BLaER1 treated with 17β-estradiol and CSF1 and Interleukin-3, amounts not matched to agents 10 nM and 100 nM (cell line): ENCODE data around the gene KLK13.

Experiments
- H3K27ac ChIP-seq, 11 experiments: shearing (Covaris generic); formaldehyde crosslinking; 2 replicates each; pipeline ENCODE4 v1.8.1; 2022
- H3K27me3 ChIP-seq, 11 experiments: shearing (Covaris generic); formaldehyde crosslinking; 2 replicates each; pipeline ENCODE4 v1.8.1; 2022
- H3K36me3 ChIP-seq, 11 experiments: shearing (Covaris generic); formaldehyde crosslinking; 2 replicates each; pipeline ENCODE4 v1.8.1; 2022
- H3K4me1 ChIP-seq, 10 experiments: shearing (Covaris generic); formaldehyde crosslinking; 2 replicates each; pipeline ENCODE4 v1.8.1; 2022
- H3K4me2 ChIP-seq, 11 experiments: shearing (Covaris generic); formaldehyde crosslinking; 2 replicates each; pipeline ENCODE4 v1.8.1; 2022
- H3K4me3 ChIP-seq, 10 experiments: shearing (Covaris generic); formaldehyde crosslinking; 2 replicates each; pipeline ENCODE4 v1.8.1; 2022
- H3K9ac ChIP-seq, 11 experiments: shearing (Covaris generic); formaldehyde crosslinking; 2 replicates each; pipeline ENCODE4 v1.8.1; 2022
- H3K9me3 ChIP-seq, 11 experiments: shearing (Covaris generic); formaldehyde crosslinking; replicated peaks in 1 of 11; 2 replicates each; pipeline ENCODE4 v1.8.1; 2022
- H4K20me1 ChIP-seq, 11 experiments: shearing (Covaris generic); formaldehyde crosslinking; 2 replicates each; pipeline ENCODE4 v1.8.1; 2022
- Cebpa-rat ChIP-seq, 11 experiments: shearing (Covaris generic); IDR thresholded peaks; 2 replicates each; pipeline ENCODE4 v1.8.1; 2022

The KLK13 gene

DNA sequence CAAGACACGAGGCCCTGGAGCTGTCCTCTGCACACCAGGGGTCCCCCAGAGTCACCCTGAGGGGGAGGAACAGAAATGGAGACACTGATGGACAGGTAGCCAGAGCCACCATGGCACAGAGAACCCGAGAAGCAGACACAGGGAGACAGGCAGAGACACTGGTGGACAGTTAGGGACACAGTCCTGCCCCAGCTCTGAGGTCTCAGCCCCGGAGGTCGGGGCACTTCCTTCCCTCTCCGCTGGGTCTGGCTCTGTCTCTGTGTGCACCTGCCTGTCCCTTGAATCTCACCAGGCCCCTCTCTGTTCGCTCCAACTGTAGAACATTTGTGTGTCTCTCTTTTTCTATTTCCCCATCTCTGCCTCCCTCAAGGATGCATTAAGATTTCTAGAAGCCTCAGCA lies 13.2 kb upstream of the KLK13 start:
- Histone ChIP-seq H3K9ac (no peak overlapping the region), H4K20me1 (no peaks in the 10 kb centered on the region; a peak in 1 of 22 replicates), H3K27me3 (no peaks in the 10 kb centered on the region), H3K9me3 (peaks cover 15 to 20% (median 19%) of the 10 kb centered on the region in 11 experiments), H3K36me3 (peaks cover 5 to 41% (median 16%) of the 10 kb centered on the region in 11 experiments; a peak in 11 of 22 replicates), H3K4me3 (no peak overlapping the region), H3K4me2 (no peak overlapping the region), H3K27ac (no peak overlapping the region), H3K4me1 (no peaks in the 10 kb centered on the region)
- no peak for TF ChIP-seq Cebpa-rat (IDR thresholded peaks at IDR 0.05)

DNA sequence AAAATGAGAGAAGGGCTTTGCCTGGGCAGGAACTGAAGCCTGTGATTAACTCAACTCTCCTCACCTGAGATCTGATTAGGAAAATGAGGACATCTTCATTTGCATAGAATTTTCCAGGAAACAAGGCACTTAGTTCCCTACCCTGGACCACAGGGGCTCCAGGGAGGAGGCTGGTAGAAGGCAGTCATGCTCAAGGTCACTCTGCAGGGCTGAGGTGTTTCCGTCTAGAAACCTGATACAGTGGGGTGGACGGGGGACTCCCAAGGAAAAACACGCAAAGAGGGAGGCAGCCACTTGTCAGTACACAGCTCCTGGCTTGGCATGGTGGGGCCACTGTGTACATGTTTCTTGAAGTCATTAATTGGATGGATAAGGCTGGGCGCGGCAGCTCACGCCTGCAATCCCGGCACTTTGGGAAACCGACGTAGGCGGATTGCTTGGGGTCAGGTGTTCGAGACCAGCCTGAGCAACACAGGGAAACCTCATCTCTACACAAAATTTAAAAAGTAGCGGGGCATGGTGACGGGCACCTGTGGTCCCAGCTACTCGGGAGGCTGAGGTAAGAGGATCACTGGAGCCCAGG lies 11.8 kb upstream of the KLK13 start:
- TF ChIP-seq Cebpa-rat (IDR thresholded peaks at IDR 0.05) = no peak
- no peaks in the 10 kb centered on the region for H3K27me3 ChIP-seq

DNA sequence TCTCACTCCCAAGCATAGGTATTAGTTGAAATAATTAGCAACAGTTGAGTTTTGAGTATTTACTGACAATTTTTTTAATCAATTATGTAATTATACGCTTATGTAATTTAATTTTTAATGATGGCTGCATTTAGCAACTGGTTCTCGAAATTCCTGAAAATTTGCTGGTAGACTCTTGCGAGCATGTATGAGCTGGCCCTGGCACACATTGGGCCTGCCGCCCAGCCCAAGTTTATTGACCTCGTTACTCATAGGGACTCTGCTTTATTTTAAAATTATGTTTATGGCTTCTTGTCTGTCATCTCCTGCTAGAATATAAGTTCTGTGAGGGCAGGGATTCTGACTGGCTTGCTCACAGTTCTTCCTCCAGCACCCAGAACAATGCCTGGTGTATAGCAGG lies 11.1 kb upstream of the KLK13 start:
- Histone ChIP-seq H3K9ac (no peak overlapping the region), H4K20me1 (no peaks in the 10 kb centered on the region), H3K27me3 (no peaks in the 10 kb centered on the region), H3K4me2 (no peak overlapping the region), H3K27ac (no peak overlapping the region), H3K4me3 (no peak overlapping the region), H3K36me3 (peaks cover under 1 to 23% (median 9%) of the 10 kb centered on the region in 11 experiments; a peak in 8 of 22 replicates), H3K9me3 (peaks cover 18 to 25% (median 23%) of the 10 kb centered on the region in 11 experiments), H3K4me1 (no peaks in the 10 kb centered on the region)
- no peak for TF ChIP-seq Cebpa-rat (IDR thresholded peaks at IDR 0.05)

More for the DNA sequence above, 11.8 kb upstream of the KLK13 start:
- Histone ChIP-seq H3K4me1 (no peaks in the 10 kb centered on the region), H4K20me1 (no peaks in the 10 kb centered on the region; a peak in 1 of 22 replicates), H3K36me3 (peaks cover 5 to 31% (median 16%) of the 10 kb centered on the region in 11 experiments; a peak in 11 of 22 replicates), H3K9me3 (peaks cover 18 to 25% (median 23%) of the 10 kb centered on the region in 11 experiments), H3K27ac (no peak overlapping the region), H3K4me3 (no peak overlapping the region), H3K9ac (no peak overlapping the region), H3K4me2 (no peak overlapping the region)

DNA sequence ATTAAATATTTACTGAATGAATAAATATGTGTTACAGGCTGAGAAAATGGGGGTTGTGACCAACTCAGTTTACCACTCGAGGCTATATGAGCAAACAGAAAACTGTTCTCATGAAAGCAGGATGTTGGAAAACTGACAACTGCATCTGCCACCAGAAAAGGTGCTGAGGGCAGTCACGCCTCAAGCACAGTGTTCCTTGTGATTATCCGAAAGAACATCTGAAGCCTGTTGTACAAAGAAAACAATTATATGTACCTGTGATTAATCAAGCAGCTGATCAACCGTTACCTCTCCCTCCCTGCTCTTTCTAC lies 6.2 kb upstream of the KLK13 start:
- no peak overlapping the region for H3K27ac ChIP-seq
- no peak overlapping the region for H3K4me3 ChIP-seq
- no peak overlapping the region for H3K4me2 ChIP-seq
- H3K4me1 ChIP-seq = no peaks in the 10 kb centered on the region
- H3K9me3 ChIP-seq = peaks cover 18 to 25% (median 23%) of the 10 kb centered on the region in 11 experiments
- no peaks in the 10 kb centered on the region for H3K27me3 ChIP-seq
- no peak overlapping the region for H3K9ac ChIP-seq
- no peaks in the 10 kb centered on the region for H3K36me3 ChIP-seq
- TF ChIP-seq Cebpa-rat (IDR thresholded peaks at IDR 0.05) = no peak
- H4K20me1 ChIP-seq = no peaks in the 10 kb centered on the region

DNA sequence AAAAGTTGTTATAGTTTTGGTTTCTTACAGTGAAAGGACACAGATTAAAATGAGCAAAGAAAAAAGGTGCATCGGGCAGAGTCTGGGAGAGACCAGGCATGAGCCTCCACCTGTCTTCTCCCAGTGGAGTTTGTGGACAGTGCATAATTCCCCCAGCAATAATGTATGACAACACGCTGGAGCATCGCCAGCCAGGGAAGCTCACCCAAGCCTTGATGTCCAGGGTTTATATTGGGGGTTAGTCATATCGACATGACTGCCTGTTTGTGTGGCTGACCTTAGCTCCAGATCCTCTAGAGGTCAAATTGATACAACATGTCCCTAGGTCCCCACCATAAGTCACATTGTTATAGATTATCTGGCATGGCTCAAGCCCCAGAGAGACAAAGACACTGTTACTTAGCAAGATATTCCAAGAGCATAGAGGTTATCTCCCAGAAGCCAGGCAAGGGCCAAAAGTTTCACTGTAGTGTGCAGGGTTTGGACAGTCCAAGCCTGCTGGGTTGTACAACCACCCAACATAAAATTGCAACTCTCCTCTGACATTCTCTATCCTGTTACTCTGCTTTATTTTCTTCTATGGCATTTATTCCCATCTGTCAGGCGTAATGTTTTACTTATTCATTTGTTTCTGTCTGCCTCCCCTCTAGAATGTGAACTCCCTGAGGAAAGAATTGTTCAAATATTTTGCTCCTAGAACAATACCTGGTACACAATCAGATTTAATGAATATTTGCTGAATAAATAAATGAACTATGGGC lies 5.6 kb upstream of the KLK13 start:
- H3K36me3 ChIP-seq = no peaks in the 10 kb centered on the region
- H3K27me3 ChIP-seq = no peaks in the 10 kb centered on the region
- no peak for TF ChIP-seq Cebpa-rat (IDR thresholded peaks at IDR 0.05)
- no peak overlapping the region for H3K27ac ChIP-seq
- H3K4me2 ChIP-seq = no peak overlapping the region
- H3K4me3 ChIP-seq = no peak overlapping the region
- H3K9me3 ChIP-seq = peaks cover 18 to 25% (median 23%) of the 10 kb centered on the region in 11 experiments
- H3K9ac ChIP-seq = no peak overlapping the region
- no peaks in the 10 kb centered on the region for H3K4me1 ChIP-seq
- H4K20me1 ChIP-seq = no peaks in the 10 kb centered on the region

DNA sequence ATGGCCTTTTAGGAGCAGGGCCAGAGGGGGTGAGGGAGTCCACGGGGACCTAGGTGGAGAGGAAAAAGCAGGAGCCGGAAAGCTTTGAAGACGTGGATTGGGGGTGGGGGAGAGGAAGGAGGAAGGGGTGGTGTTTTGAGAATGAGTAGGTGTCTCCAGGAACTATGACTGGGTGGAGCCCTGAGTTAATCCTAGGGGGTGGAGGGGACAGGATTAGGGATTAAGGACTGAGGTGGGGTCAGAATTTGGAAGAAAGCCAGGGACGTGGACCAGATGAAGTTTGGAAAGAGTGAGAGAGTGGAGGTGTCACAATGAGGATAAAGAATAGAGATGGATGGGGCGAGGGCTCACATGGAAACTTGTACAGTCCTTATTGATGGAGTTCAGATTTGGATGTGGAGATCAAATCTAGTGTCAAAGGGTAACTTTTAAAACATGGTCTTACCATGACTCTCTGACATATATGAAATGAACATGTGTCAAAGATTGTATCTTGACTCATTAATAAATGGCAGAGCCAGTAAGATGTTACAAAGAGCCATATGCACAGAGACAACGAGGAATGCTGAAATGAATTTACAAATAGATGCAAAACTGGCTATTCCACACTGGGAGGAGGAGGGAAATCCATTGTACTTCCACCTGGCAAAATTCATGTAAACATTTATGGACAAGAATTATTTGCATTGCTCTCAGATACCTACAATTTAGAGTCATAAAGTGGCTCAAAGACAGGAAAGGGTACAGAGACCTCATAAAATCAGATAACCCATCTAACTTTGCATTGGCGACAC lies 1.7 kb upstream of the KLK13 start:
- no peak for TF ChIP-seq Cebpa-rat (IDR thresholded peaks at IDR 0.05)
- Histone ChIP-seq H3K4me1 (0 out of 20 replicates have a peak, but pooled peaks cover 0 to 3% (median 0%) of the 10 kb centered on the region in 10 experiments), H3K4me2 (no peak overlapping the region), H3K27ac (no peak overlapping the region), H3K4me3 (no peak overlapping the region), H3K27me3 (no peaks in the 10 kb centered on the region), H3K9ac (no peak overlapping the region), H4K20me1 (no peaks in the 10 kb centered on the region), H3K9me3 (no peaks in the 10 kb centered on the region), H3K36me3 (no peaks in the 10 kb centered on the region)

DNA sequence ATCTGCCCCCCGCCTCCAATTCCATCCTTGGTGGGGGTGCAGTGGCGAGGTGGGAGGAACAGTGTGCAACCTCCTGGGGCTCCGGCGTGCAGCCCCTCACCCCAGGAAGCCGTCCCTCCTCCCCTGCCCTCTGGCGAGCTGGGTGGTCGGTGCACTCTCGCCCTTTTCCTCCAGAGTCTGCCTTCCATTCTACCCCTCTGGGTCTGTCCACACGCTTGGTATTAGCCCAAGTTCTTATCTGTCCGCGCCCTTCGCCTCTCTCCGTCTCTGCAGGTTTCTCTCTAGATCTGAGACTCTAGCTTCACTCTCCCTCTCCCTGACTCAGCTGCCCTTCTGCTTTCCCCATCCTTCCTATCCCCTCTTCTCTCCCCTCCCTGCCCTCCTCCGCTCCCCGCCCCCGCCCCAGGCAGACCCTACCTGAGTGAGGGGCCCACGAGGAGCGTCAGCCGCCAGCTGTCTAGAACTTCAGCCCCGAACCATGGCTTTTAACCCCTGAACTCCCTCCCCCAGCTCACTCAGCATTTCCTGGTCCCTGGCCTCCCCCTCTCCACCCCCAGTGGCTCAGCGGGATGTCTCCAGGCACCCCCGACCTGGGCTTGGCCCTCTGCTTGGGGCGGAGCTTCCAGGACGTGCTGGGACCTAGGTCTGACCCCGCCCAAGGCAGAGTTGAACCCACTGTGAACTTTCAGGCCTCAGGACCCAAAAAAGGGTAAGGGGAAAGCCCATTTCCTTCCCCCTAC lies 499 bp upstream of the KLK13 start:
- TF ChIP-seq Cebpa-rat (IDR thresholded peaks at IDR 0.05) = no peak
- Histone ChIP-seq H3K4me2 (peak overlapping the region in 10 of 11 experiments; percentile 34 to 62 (median 50); a peak in 13 of 22 replicates), H3K27ac (no peak overlapping the region), H3K4me3 (peak overlapping the region in 6 of 10 experiments; percentile 27 to 54 (median 43); a peak in 5 of 20 replicates), H3K36me3 (no peaks in the 10 kb centered on the region), H4K20me1 (no peaks in the 10 kb centered on the region), H3K4me1 (0 out of 20 replicates have a peak, but pooled peaks cover 0 to 3% (median 0%) of the 10 kb centered on the region in 10 experiments), H3K9ac (no peak overlapping the region; a peak in 1 of 22 replicates), H3K9me3 (no peaks in the 10 kb centered on the region), H3K27me3 (no peaks in the 10 kb centered on the region)

DNA sequence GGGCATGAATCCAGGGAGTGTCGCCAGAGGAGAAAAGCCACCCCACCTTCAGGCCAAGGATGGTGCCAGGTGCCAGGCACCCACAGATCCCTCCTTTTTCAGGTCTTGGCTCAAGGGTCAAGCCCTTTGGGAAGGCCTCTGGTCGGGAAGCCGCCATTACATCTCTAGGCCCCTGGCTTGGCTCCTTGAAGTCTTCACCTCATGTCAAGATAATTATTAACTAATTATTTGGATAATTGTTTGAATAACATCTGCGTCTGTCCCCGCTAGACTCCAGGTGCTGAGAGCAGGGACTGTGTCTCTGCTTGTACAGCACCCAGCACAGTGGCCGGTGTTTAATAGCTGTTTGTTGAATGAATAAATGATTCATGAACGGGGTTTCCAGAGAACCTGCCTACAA lies 1.2 kb downstream of the KLK13 start:
- H3K36me3 ChIP-seq = no peaks in the 10 kb centered on the region
- 0 out of 20 replicates have a peak, but pooled peaks cover 0 to 3% (median 0%) of the 10 kb centered on the region in 10 experiments for H3K4me1 ChIP-seq
- no peaks in the 10 kb centered on the region for H3K9me3 ChIP-seq
- no peaks in the 10 kb centered on the region for H4K20me1 ChIP-seq
- H3K9ac ChIP-seq = no peak overlapping the region
- H3K27me3 ChIP-seq = no peaks in the 10 kb centered on the region
- no peak overlapping the region for H3K27ac ChIP-seq
- no peak overlapping the region for H3K4me2 ChIP-seq
- H3K4me3 ChIP-seq = no peak overlapping the region
- TF ChIP-seq Cebpa-rat (IDR thresholded peaks at IDR 0.05) = no peak
